Measurements from ENCODE around the gene PLXNC1. TPM values are rescaled to one million over a fixed set of nuclear protein-coding genes. Genes with fewer than 3 reads are reported as not detected.
A peak's percentile ranks its signal among the peaks of the same experiment; 100 is the strongest.

The PLXNC1 gene
- polyA plus RNA-seq, 1 experiment: 4.8 TPM

DNA sequence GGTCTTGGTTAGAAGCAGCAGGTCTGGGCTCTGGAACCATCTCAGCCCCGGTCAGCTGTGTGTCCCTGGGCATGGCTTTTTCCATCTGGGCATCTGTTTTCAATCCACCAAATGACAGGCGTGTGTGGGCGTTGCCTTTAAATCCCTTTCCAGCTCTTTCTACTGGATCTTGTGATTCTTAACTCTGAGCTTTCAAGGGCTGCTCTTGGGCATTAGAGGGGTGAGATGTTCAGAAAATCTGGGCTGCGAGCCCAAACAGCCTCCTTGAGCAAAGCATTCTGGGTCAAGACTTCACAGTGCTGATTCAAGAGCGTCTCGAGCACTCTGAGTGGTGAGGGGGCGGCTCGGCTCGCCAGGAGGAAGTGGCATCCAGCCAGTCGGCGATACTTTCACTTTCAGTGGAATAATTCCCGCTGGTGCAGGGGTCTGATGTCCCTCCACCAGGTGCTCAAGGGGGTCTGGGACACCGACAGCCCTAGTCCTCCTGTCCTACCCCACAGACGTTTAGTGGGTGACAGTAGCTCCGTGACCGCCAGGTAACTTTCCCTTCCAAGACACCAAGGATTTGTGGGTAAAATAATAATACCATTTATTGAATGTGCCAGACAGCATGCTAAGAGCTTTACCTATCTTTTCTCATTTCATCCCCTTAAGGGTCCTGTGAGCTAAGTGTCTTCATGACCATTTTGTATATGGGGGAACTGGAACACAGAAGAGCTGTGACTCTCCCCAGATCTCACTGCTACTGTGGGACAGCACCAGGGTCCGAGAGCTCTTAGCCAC is 114.0 kb downstream of the PLXNC1 start:
- ChIA-PET CTCF (interaction anchor here (0.9 to 1.3 kb wide), 2 partner anchors 19 to 28 kb away, joined by 3 read pairs; no protein-coding TSS in a partner anchor), POLR2A (interaction anchor here (0.5 to 1.0 kb wide), 5 partner anchors 9 to 360 kb away, joined by 3 to 6 read pairs (median 3); partner anchors contain the start of gene CEP83)
- Histone ChIP-seq H3K27ac (ENCODE audit: low read depth, low read length) (peak overlapping the region; percentile 89), H3K27me3 (ENCODE audit: control insufficient read depth, insufficient read depth, low read length) (no peaks in the 10 kb centered on the region), H3K9me3 (ENCODE audit: control insufficient read depth, insufficient read depth, low read length) (no peaks in the 10 kb centered on the region; the same call in 1 of the 2 replicates), H3K4me3 (ENCODE audit: low read depth, low read length) (peak overlapping the region; percentile 66)
- DNase-seq (ENCODE audit: low read depth, low spot score): peak; percentile 92
- no peak for TF ChIP-seq CTCF (IDR thresholded peaks at IDR 0.05; ENCODE audit: low read depth, low read length)

- ChIA-PET CTCF (interaction anchor here (0.9 kb wide), 1 partner anchor 27 kb away, joined by 3 read pairs; no protein-coding TSS in a partner anchor), POLR2A (interaction anchor here (0.7 to 1.0 kb wide), 2 partner anchors 9 to 27 kb away, joined by 3 read pairs; no protein-coding TSS in a partner anchor)
- no peak for DNase-seq (ENCODE audit: low read depth, low spot score)
- Histone ChIP-seq H3K4me3 (ENCODE audit: low read depth, low read length) (peak overlapping the region; percentile 66), H3K27ac (ENCODE audit: low read depth, low read length) (peak overlapping the region; percentile 89), H3K9me3 (ENCODE audit: control insufficient read depth, insufficient read depth, low read length) (no peaks in the 10 kb centered on the region; the same call in 1 of the 2 replicates), H3K27me3 (ENCODE audit: control insufficient read depth, insufficient read depth, low read length) (no peaks in the 10 kb centered on the region)
- TF ChIP-seq CTCF (IDR thresholded peaks at IDR 0.05; ENCODE audit: low read depth, low read length): no peak
Observed at GRCh38 chr12:94263011-94263811, 114.8 kb downstream of the PLXNC1 start.

- CTCF ChIA-PET: no interaction called here
- DNase-seq (ENCODE audit: low read depth, low spot score): no peak
- POLR2A ChIA-PET: no interaction called here
- H3K27ac ChIP-seq (ENCODE audit: low read depth, low read length): no peak overlapping the region
- peaks cover 3% of the 10 kb centered on the region for H3K27me3 ChIP-seq (ENCODE audit: control insufficient read depth, insufficient read depth, low read length)
- no peak overlapping the region for H3K4me3 ChIP-seq (ENCODE audit: low read depth, low read length)
- no peaks in the 10 kb centered on the region; the same call in 1 of the 2 replicates for H3K9me3 ChIP-seq (ENCODE audit: control insufficient read depth, insufficient read depth, low read length)
- no peak for TF ChIP-seq CTCF (IDR thresholded peaks at IDR 0.05; ENCODE audit: low read depth, low read length)
Observed at GRCh38 chr12:94263905-94264561, 115.7 kb downstream of the PLXNC1 start.

GRCh38 chr12:94264736-94265485 is 116.5 kb downstream of the PLXNC1 start:
- H3K9me3 ChIP-seq (ENCODE audit: control insufficient read depth, insufficient read depth, low read length): no peaks in the 10 kb centered on the region; the same call in 1 of the 2 replicates
- no peak overlapping the region for H3K27ac ChIP-seq (ENCODE audit: low read depth, low read length)
- no peak for DNase-seq (ENCODE audit: low read depth, low spot score)
- ChIA-PET POLR2A (no interaction called here), CTCF (no interaction called here)
- no peak for TF ChIP-seq CTCF (IDR thresholded peaks at IDR 0.05; ENCODE audit: low read depth, low read length)
- H3K27me3 ChIP-seq (ENCODE audit: control insufficient read depth, insufficient read depth, low read length): peaks cover 4% of the 10 kb centered on the region
- H3K4me3 ChIP-seq (ENCODE audit: low read depth, low read length): no peak overlapping the region
